AG08396 (cell line): ENCODE data around the gene ADORA3.
A peak's percentile ranks its signal among the peaks of the same experiment; 100 is the strongest.
"Not testable (repeated sequence)": the region's sequence is repeated elsewhere in the genome, so short reads cannot be mapped to it uniquely, and the experiment has no call there.

Experiments used
- DNase-seq: peaks from one replicate; pipeline ENCODE4 v3.0.0; 2012; ENCODE audit warnings: low spot score, mixed read lengths

ADORA3 gene

DNA sequence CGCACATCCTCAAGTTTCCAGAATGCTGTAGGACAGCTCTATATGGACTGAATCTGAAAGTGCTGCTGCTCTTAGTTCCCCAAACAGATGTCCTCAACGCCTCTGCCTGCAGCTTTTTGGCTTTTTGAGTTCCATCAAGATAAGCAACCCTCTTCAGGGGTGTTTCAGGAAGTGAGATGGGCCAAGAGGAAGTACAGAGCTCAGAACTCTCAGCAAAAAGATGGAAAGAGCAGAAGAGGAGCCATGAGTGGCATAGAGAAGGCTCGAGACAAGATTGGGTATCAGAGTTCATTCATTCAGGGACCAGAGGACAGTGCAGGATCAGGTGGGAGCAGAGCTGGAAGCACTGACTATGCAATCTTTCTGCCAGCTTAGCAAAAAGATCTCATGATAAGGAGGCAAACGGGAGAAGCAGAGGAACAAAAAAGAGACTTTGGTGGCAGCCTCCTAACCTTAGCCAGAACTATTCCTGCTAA is at the start of gene ADORA3, which contains the start of gene TMIGD3:
TSS of gene ADORA3 (minus strand) at position 49 of the 476 bp plus-strand sequence. CDS start 279 bp downstream, outside the sequence.
TSS of gene TMIGD3 (minus strand) at position 49 of the 476 bp plus-strand sequence. CDS start 279 bp downstream, outside the sequence.
- no peak for DNase-seq

GRCh38 chr1:111553196-111553595 is 49.8 kb upstream of the ADORA3 start:
- DNase-seq = peak; percentile 59

DNA sequence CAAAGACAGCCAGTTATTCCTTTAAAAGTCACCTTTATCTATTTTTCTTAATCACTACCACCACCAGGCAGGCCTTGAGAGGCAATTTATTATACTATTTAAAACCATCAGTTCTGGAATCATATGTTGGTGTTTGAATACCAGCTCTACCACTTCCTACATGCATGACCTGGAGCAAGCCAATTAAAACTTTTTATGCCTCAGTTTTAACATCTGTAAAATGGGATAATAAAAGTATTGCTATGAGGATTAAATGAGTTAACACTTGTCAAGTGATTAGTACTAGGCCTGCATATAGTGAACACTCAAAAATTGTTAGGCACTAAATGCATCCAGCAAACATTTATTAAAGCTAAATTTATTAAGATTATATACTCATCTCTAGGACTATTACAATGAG is 49.2 kb upstream of the ADORA3 start:
- no peak for DNase-seq

DNA sequence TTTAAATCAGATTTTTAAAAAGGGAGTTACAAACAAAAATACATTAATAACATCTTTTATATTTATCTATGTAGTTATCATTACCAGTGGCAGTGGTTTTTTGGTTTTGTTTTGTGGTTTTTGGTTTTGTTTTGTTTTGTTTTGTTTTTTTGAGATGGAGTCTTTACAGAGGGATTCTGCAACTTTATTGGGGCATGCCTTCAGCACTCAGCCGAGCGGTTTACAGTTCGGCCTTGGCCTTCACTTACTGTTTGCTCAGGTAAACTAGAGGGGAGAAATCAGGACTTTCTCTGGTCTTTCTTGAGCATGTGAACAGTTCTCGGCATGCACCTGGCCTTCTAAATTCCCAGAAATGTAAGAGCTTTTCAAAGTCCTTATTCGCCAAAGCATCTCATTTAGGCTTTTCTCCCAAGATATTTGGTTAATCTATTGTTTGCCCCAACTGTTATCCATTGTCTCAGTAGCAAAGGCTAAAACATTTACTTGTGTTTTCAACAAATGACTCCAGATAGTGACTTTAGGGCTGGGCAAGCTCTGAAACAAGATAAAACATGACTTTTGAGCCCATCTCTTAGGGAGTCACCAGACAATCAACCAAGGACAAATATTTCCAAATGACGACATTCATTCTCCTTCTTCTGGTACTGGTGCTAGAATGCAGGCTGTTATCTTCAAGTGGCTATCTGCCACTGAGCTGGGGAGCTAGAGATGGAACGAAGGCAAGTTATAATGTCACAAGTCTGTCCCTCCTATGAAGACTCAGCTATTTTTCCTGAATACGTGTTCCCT is 48.4 kb upstream of the ADORA3 start:
- DNase-seq = no peak

- not testable (repeated sequence) for DNase-seq
Measured at GRCh38 chr1:111547786-111548185, 44.4 kb upstream of the ADORA3 start.

DNA sequence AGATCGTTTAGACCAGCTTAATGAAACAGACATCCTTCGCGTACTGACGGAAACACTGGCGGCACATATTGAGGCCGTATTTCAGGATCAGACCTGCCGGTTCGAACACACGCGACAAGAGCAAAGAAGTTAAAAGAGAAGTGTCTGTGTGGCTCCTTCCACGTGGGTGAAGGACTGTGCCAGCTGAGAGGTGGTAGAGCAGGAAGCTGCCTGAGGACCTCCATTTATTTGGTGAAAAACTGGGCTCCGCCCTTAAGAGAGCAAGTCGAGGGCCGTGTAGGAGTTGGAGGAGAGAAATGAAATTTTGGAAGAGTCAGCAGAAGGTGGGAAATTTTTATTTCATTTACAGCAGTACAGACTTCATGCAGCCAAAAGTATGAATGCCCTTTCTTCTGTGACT is 38.8 kb upstream of the ADORA3 start:
- no peak for DNase-seq

GRCh38 chr1:111541721-111542120 is 38.3 kb upstream of the ADORA3 start:
- DNase-seq = peak; percentile 36

- no peak for DNase-seq
Measured at GRCh38 chr1:111540928-111541327, 37.5 kb upstream of the ADORA3 start.

DNA sequence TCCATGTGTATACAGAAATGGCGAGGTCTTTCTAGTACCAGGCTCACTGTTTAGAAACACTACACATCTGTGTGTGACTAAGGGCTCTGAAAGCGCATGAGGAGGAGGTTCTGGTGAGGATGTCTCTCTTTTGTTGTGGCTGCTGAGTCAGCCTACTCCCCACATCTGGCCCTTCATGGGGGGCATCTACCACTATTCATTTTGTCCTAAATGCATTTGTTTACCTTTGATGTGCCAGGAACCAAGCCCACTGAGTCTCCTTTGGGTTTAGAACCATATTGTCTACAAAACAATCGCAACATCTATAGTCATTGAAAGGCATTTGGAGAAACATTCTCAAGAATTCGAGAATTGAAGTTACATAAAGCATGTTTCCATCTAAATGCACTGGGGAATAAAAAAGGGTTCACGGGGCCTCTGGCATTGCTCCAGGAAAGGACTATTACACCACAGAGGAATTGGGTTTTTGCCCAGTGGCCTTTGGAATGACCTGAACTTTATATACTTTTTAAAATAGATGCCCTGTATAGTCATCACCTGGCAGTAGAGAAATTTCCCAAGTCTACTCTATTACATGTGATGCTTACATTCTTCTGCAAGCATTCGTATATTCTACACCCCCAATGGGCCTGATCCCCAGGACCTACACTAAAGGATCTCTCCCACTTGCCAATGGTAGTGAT is 35.1 kb upstream of the ADORA3 start:
- DNase-seq = peak; percentile 31

GRCh38 chr1:111535256-111536191 is 32.1 kb upstream of the ADORA3 start:
- no peak for DNase-seq

DNA sequence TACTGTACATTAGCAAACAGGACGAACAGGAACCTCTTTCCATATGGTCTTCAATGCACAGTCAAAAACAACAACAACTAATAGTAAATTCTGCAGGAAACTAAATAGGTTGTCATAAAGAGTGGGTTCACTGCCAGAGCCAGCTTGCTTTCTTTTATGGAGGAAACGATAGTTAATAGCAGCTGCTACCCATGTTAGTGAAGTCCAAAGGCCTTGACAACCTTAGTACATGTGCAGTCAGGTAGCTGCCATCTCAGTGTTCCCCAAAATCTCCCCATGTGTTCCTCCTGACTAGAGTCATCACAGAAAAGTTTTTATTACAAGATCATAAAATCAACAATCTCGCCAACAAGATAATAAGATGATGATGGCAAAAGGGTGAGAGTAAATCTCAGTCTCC is 16.6 kb upstream of the ADORA3 start:
- no peak for DNase-seq

DNA sequence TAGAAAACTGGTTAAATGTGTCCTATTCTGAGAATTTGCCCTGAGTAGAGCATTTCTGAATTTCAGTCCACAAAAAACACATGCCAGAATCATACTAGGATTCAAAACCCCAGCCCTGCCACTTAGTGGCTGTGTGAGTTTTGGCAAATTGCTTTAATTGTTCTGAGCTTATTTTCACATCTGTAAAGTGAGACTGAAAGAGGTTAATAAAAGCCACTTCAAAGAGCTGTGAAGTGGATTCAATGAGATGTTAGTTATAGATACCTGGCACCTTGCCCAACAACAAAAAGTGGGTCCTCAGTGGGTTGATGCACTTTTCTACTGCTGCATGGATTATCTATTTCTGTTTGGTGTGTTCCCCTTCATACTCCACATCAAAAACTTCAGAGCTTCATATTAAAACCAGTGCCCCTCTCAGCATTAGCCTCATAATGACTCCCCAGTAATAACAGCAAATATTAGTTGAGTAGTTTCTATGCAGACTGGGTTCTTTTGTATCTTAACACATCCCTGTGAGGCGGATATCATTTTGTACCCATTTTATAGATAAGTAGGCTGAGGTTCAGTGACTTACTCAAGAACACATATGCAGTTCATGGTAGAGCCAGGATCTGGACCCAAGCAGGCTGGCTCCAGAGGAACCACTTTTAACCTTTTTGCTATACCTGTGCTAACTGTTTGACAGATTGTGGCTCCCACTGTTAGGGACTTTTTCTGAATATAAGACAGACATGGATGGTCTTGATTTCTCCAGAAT is 14.2 kb upstream of the ADORA3 start:
- DNase-seq = no peak

- DNase-seq = peak; percentile 71
Measured at GRCh38 chr1:111516005-111516535, 12.6 kb upstream of the ADORA3 start.

DNA sequence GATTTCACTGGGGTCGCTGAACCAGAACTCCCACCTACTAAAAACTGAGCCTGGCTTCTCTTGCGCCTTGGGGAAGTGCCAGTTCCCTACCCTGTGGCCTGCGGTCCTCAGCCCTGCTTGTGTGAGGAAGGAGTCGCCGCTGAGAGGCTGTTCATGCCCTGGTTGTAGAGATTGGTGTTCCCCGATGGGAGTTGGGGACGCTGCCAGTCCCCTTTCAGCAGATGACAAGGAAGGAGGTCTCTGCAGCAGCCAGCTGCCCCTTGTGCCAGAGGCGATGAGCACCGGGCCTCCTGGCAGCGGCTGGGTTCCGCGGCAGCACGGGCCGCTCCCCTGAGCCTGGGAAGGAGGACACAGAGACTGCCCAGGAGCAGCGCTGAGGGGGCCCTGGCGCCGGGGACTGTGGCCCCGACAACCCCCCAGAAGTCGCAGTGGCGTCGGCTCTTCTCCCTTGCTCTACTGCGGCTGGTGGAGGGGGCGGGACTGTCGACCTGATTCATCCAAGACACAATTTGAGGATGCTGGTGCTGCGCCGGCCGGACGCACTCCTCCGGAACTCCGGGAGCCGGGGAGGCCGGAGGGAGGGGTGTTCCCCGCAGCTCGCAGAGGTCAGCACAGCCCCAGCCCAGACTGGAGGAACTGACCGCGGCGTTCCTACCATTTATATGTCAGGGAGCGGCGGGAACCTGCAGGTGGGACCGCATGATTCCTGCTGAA is 12.0 kb upstream of the ADORA3 start:
- DNase-seq = peak; percentile 65

DNA sequence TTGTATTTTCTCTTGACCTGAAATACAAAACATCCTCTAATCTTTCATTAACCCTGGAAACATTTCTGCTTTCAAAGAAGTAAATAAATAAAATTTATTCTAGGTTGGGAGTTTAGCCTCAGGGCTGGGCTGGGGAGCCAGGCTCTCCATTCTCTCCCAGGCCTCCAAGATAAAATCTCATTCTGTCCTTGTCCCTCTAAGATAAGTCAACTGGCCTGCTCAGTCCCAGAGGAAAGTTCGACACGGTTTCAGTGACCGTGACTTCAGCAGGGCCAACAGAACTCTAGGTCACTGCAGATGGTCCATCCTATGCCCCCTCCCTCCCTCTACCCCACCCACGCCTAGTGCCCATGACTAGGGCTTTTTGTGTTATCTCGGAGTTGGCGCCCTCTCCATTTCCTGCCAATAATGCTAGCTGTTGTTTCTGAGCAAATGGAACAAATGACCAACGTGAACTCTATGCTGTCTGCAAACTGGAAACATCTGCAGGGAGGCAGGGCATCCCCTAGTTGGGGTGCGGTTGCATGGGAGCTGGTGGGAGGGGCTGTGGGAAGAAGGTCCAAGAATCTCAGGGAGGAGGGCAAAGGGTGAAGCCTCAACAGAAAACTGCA is 10.1 kb upstream of the ADORA3 start:
- no peak for DNase-seq

DNA sequence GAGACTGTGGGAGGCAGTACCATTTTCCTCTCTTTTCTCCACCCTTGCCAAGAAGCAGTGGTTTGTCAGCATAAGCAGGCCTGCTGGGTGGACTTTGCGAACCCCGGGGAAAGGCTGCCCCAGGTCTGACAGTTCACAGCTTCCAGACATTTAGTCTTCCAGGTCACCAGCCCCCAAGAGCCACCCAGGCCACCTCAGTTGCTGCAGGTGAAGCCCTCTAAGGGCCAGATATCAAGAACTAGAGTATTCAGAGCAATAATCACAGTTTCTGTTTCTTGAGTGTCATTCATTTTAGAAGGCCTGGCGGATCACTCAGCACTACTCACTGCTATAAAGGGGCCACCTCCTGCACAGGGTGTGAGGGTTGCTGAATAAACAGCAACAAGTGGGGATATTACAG is 9.5 kb upstream of the ADORA3 start:
- no peak for DNase-seq

DNA sequence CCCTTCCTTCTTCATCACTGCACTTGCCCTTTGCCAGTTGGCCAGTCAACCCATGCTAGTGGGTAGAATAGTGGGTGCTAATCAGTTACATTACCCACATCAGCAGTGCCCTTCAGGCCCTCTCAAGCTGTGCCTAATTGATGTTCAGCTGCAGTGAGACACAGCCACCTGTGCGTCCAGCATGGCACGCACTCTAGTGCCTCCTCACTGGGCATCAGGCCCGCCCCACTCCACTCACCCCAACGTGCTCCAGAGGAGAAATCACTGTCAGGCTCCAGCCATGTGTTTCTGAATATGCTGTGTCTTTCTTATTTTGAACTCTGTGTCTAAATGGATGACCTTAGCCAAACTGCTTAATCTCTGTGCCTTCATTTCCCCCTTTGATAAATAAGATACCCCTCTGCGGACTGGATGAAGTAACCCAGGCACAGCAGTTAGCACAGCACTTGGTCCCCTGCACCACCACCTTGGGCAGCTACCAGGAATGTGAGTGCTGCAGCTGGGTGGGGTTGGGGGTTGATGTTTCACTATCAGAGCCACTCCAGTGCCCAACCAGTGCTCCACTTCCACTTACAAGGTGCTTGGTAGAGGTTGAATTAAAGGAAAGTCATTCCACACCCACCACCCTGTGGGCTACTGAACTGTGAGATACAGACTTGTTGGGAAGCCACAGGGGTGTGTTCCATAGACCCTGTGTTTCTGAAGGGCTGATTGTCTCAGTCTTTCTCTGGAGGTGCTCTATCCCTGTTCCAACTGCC is 8.9 kb upstream of the ADORA3 start:
- no peak for DNase-seq

DNA sequence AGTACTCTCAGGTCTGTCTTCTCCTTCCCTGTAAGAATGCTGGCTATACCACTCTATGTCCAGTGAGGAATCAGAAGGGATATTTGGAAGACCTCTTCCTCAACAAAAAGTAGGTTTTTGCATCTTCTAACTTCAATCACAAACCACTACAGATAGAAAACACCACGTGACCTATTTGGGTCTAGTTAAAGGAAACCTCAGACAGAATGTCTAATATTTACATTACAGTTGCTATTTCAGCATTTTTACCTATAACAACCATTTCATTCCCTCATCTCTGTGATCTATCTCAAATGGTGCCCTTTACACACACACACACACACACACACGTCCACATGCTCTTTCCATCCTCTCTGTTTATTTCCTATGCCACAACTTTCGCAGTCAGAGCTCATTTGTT is 7.9 kb upstream of the ADORA3 start:
- DNase-seq = no peak

DNA sequence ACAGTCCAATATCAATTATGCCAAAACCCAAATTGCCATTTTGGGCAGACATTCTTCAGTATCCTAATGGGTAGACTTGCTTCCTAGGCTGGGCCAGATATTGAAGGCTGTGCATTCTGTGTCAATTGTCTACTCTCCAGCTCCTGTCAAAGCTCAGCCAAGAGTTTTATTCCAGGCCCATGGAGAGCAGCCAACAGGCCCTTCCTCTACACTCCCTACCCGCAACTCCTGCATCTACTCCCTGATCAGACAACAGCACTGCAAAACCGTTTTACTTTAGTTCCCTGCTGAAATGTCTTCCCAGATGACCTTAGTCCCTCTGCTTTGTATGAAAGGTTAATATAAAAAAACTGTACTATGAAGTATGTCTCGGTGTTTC is 6.6 kb upstream of the ADORA3 start:
- no peak for DNase-seq
